Endodermal cell (in vitro differentiated cells): Measurements from ENCODE around the gene PRKCB. TPM values are rescaled to one million over a fixed set of nuclear protein-coding genes. Genes with fewer than 3 reads are reported as not detected.

Experiments
- DNase-seq: peaks from one replicate; pipeline ENCODE4 v3.0.0-alpha.2; 2017
- H3K27ac ChIP-seq: 2 replicates; pipeline ENCODE4 v1.5.1; 2013; ENCODE audit warnings: mild to moderate bottlenecking, low read depth, low read length, moderate library complexity
- H3K27me3 ChIP-seq: 2 replicates; pipeline ENCODE4 v1.6.1; 2013; ENCODE audit warnings: mild to moderate bottlenecking, low read length, moderate library complexity; ENCODE audit not compliant: insufficient read depth, control insufficient read depth, poor library complexity, severe bottlenecking
- H3K36me3 ChIP-seq: 2 replicates; pipeline ENCODE4 v1.7.0; 2013; ENCODE audit warnings: mild to moderate bottlenecking, low read length, moderate library complexity; ENCODE audit not compliant: control insufficient read depth, insufficient read depth
- H3K4me1 ChIP-seq: one replicate; pipeline ENCODE4 v1.7.0; 2013; ENCODE audit warnings: low read length; ENCODE audit not compliant: control insufficient read depth, insufficient read depth
- H3K4me3 ChIP-seq: 2 replicates; pipeline ENCODE4 v1.5.1; 2013; ENCODE audit warnings: mild to moderate bottlenecking, low read length, moderate library complexity
- H3K9ac ChIP-seq: 2 replicates; pipeline ENCODE4 v1.6.1; 2013; ENCODE audit warnings: mild to moderate bottlenecking, low read length, moderate library complexity; ENCODE audit not compliant: poor library complexity, severe bottlenecking; ENCODE audit errors: extremely low read depth
- H3K9me3 ChIP-seq: 2 replicates; pipeline ENCODE4 v1.6.1; 2013; ENCODE audit warnings: mild to moderate bottlenecking, low read length, moderate library complexity; ENCODE audit not compliant: control insufficient read depth
- H3K27ac Mint-ChIP-seq: 2 replicates; pipeline ENCODE4 v1.8.0; 2020; ENCODE audit warnings: mixed read lengths
- H3K27me3 Mint-ChIP-seq: 2 replicates; pipeline ENCODE4 v1.8.0; 2021; ENCODE audit warnings: mild to moderate bottlenecking, mixed read lengths; ENCODE audit not compliant: insufficient read depth
- H3K36me3 Mint-ChIP-seq: 2 replicates; pipeline ENCODE4 v1.8.0; 2020; ENCODE audit warnings: low read depth, mixed read lengths
- H3K4me1 Mint-ChIP-seq: 2 replicates; pipeline ENCODE4 v1.8.0; 2020; ENCODE audit warnings: mixed read lengths
- H3K4me3 Mint-ChIP-seq: 2 replicates; pipeline ENCODE4 v1.8.0; 2020; ENCODE audit warnings: mild to moderate bottlenecking, moderate library complexity, mixed read lengths
- H3K9me3 Mint-ChIP-seq: 2 replicates; pipeline ENCODE4 v1.8.0; 2020; ENCODE audit warnings: mild to moderate bottlenecking, mixed read lengths
- CTCF ChIP-seq: fragments of 200-600 bp; sonication (generic); conservative IDR thresholded peaks from 2 replicates; pipeline ENCODE4 v1.5.0; 2021; ENCODE audit warnings: antibody characterized with exemption, mild to moderate bottlenecking
- WGBS, 2 experiments: methylation state at CpG; one replicate each; pipeline versions ENCODE4 v1.1.5 to v1.1.7; 2013; ENCODE audit warnings: missing lambda C conversion rate in 2 of 2, mixed read lengths in 1 of 2; ENCODE audit not compliant: insufficient coverage in 1 of 2, insufficient read length in 1 of 2; 5-methylcytosine and 5-hydroxymethylcytosine counted together
- total RNA-seq, 2 donors: library from RNA; stranded (reverse); fragmentation: NEBNext Ultra II Directional in 1 of 2; extraction: Animal tissue kit (Norgen Biotek cat#: 25700) in 1 of 2; gene quantifications; 2 replicates in 1 of 2; 3 replicates in 1 of 2; pipeline ENCODE4 v1.2.1, GENCODE V29; 2021

The PRKCB gene
- total RNA-seq, 2 donors from 2014 or later, result 0.38 to 1.1 TPM

GRCh38 chr16:24051125-24051524 lies 215.3 kb downstream of the PRKCB start:
- no peak overlapping the region for H3K4me3 ChIP-seq
- H3K4me3 Mint-ChIP-seq, result no peak overlapping the region
- H3K27me3 Mint-ChIP-seq, result peaks cover 12% of the 10 kb centered on the region
- no peak overlapping the region for H3K27ac Mint-ChIP-seq
- peak; percentile 74 for DNase-seq
- no peak overlapping the region for H3K27ac ChIP-seq
- no peaks in the 10 kb centered on the region for H3K36me3 Mint-ChIP-seq
- TF ChIP-seq CTCF, result no peak
- H3K4me1 Mint-ChIP-seq, result peaks cover 2% of the 10 kb centered on the region
- H3K27me3 ChIP-seq, result peaks cover 5% of the 10 kb centered on the region
- 73 to 84% methylated on average over 4 to 5 of the region's 5 CpGs for WGBS, 2 experiments
- H3K9me3 Mint-ChIP-seq, result no peaks in the 10 kb centered on the region
- no peaks in the 10 kb centered on the region for H3K36me3 ChIP-seq
- no peaks in the 10 kb centered on the region for H3K9me3 ChIP-seq
- H3K4me1 ChIP-seq, result no peaks in the 10 kb centered on the region
- H3K9ac ChIP-seq, result no peak overlapping the region

GRCh38 chr16:24052329-24053098 lies 216.7 kb downstream of the PRKCB start:
- no peaks in the 10 kb centered on the region for H3K36me3 ChIP-seq
- H3K27ac ChIP-seq, result no peak overlapping the region
- DNase-seq, result no peak
- H3K4me3 ChIP-seq, result no peak overlapping the region
- H3K4me1 ChIP-seq, result no peaks in the 10 kb centered on the region
- Mint-ChIP-seq H3K9me3 (no peaks in the 10 kb centered on the region), H3K4me3 (no peak overlapping the region), H3K27ac (no peak overlapping the region), H3K27me3 (peaks cover 18% of the 10 kb centered on the region), H3K4me1 (no peaks in the 10 kb centered on the region), H3K36me3 (no peaks in the 10 kb centered on the region)
- TF ChIP-seq CTCF, result no peak
- no peak overlapping the region for H3K9ac ChIP-seq
- H3K9me3 ChIP-seq, result no peaks in the 10 kb centered on the region
- 89% methylated on average over 9 of the region's 9 CpGs for WGBS, 2 experiments
- H3K27me3 ChIP-seq, result peaks cover 5% of the 10 kb centered on the region

GRCh38 chr16:24053099-24053946 lies 217.5 kb downstream of the PRKCB start:
- H3K36me3 Mint-ChIP-seq, result no peaks in the 10 kb centered on the region
- no peak for DNase-seq
- 86 to 89% methylated on average over 8 of the region's 8 CpGs for WGBS, 2 experiments
- no peak overlapping the region for H3K4me3 Mint-ChIP-seq
- peaks cover 5% of the 10 kb centered on the region for H3K4me1 Mint-ChIP-seq
- Histone ChIP-seq H3K9me3 (no peaks in the 10 kb centered on the region), H3K27me3 (peaks cover 5% of the 10 kb centered on the region), H3K4me3 (no peak overlapping the region), H3K9ac (no peak overlapping the region), H3K4me1 (no peaks in the 10 kb centered on the region), H3K36me3 (no peaks in the 10 kb centered on the region), H3K27ac (no peak overlapping the region)
- peaks cover 17% of the 10 kb centered on the region for H3K27me3 Mint-ChIP-seq
- H3K9me3 Mint-ChIP-seq, result no peaks in the 10 kb centered on the region
- no peak for TF ChIP-seq CTCF
- no peak overlapping the region for H3K27ac Mint-ChIP-seq
